T-helper 1 cell (primary cell): ENCODE data around the gene GTF2IRD1.
"Not testable (repeated sequence)": the region's sequence is repeated elsewhere in the genome, so short reads cannot be mapped to it uniquely, and the experiment has no call there.

Experiments used
- DNase-seq, 5 donors: peaks; one replicate each; pipeline ENCODE4 v3.0.0-alpha.2; 2012 to 2020

The GTF2IRD1 gene

GRCh38 chr7:74437291-74437571, 16.5 kb upstream of the GTF2IRD1 start:
- DNase-seq = not testable (repeated sequence)

- no peak for DNase-seq
These were observed 15.4 kb upstream of the GTF2IRD1 start for GRCh38 chr7:74438327-74438726.

- no peak for DNase-seq
These were observed 14.2 kb upstream of the GTF2IRD1 start for GRCh38 chr7:74439541-74439940.

- DNase-seq = not testable (repeated sequence)
These were observed 13.6 kb upstream of the GTF2IRD1 start for GRCh38 chr7:74440143-74440542.

- DNase-seq = no peak
These were observed 11.9 kb upstream of the GTF2IRD1 start for GRCh38 chr7:74441801-74442200.

- no peak for DNase-seq
These were observed 10.0 kb upstream of the GTF2IRD1 start for GRCh38 chr7:74443543-74444247.

- no peak for DNase-seq
These were observed 4.6 kb upstream of the GTF2IRD1 start for GRCh38 chr7:74449144-74449543.

GRCh38 chr7:74449809-74450397, 3.8 kb upstream of the GTF2IRD1 start:
- DNase-seq = peak in 4 of 5 donors; percentile 23 to 65 (median 60)

GRCh38 chr7:74452748-74453321, 871 bp upstream of the GTF2IRD1 start:
- DNase-seq = peak in 1 of 5 donors; percentile 13

GRCh38 chr7:74454021-74454924, 567 bp downstream of the GTF2IRD1 start:
- DNase-seq = peak in 1 of 5 donors; percentile 8

- DNase-seq = no peak
These were observed 1.2 kb downstream of the GTF2IRD1 start for GRCh38 chr7:74454925-74455288.

GRCh38 chr7:74455291-74455804, 1.6 kb downstream of the GTF2IRD1 start:
- DNase-seq = no peak

- DNase-seq = no peak
These were observed 2.2 kb downstream of the GTF2IRD1 start for GRCh38 chr7:74455928-74456327.

GRCh38 chr7:74457007-74457406, 3.3 kb downstream of the GTF2IRD1 start:
- no peak for DNase-seq

GRCh38 chr7:74461970-74462706, 8.4 kb downstream of the GTF2IRD1 start:
- DNase-seq = no peak

GRCh38 chr7:74462707-74463100, 9.0 kb downstream of the GTF2IRD1 start:
- no peak for DNase-seq

- DNase-seq = no peak
These were observed 11.5 kb downstream of the GTF2IRD1 start for GRCh38 chr7:74464931-74465886.

GRCh38 chr7:74466196-74466813, 12.6 kb downstream of the GTF2IRD1 start:
- no peak for DNase-seq

GRCh38 chr7:74467876-74468275, 14.2 kb downstream of the GTF2IRD1 start:
- no peak for DNase-seq

GRCh38 chr7:74470504-74470903, 16.8 kb downstream of the GTF2IRD1 start:
- no peak for DNase-seq

- DNase-seq = no peak
These were observed 19.4 kb downstream of the GTF2IRD1 start for GRCh38 chr7:74473116-74473515.
